GM19025 (cell line): ENCODE data around the gene CDK5RAP2.

ENCODE experiments used
- ATAC-seq: cut with Tn5 transposase; IDR thresholded peaks from one replicate; pipeline ENCODE4 v1.9.1; 2021; ENCODE audit warnings: mild to moderate bottlenecking, low read depth, moderate library complexity; ENCODE audit not compliant: unreplicated experiment

CDK5RAP2 gene

GRCh38 chr9:120372040-120372439, 207.9 kb downstream of the CDK5RAP2 start:
- no peak for ATAC-seq

- ATAC-seq = no peak
Measured at GRCh38 chr9:120369608-120370220, 210.3 kb downstream of the CDK5RAP2 start.

DNA sequence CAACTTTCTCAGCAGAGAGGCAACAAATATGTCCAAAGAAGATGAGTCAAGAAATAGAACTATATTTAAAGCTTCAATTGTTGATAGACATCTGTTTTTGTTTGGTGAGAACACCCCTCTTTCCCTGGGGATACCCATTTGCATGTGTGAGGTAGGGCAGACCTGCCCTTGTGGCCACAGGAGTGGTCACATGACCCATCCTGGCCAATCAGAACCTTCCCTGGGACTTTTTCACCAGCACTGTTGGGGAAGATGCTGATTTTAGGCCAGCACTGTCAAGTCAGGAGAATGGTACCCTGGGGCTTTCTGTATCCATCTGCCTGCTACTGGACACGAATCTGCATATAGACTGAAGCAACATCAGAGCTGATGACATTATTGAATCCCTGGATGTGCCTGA, 211.2 kb downstream of the CDK5RAP2 start:
- ATAC-seq = no peak

- no peak for ATAC-seq
Measured at GRCh38 chr9:120366644-120367019, 213.3 kb downstream of the CDK5RAP2 start.

GRCh38 chr9:120365386-120365785, 214.6 kb downstream of the CDK5RAP2 start:
- ATAC-seq = no peak

GRCh38 chr9:120363697-120364096, 216.3 kb downstream of the CDK5RAP2 start:
- ATAC-seq = no peak

GRCh38 chr9:120362446-120362845, 217.5 kb downstream of the CDK5RAP2 start:
- no peak for ATAC-seq

- ATAC-seq = no peak
Measured at GRCh38 chr9:120361551-120361950, 218.4 kb downstream of the CDK5RAP2 start.

GRCh38 chr9:120360510-120360909, 219.5 kb downstream of the CDK5RAP2 start:
- ATAC-seq = no peak

- ATAC-seq = no peak
Measured at GRCh38 chr9:120360046-120360445, 219.9 kb downstream of the CDK5RAP2 start.

DNA sequence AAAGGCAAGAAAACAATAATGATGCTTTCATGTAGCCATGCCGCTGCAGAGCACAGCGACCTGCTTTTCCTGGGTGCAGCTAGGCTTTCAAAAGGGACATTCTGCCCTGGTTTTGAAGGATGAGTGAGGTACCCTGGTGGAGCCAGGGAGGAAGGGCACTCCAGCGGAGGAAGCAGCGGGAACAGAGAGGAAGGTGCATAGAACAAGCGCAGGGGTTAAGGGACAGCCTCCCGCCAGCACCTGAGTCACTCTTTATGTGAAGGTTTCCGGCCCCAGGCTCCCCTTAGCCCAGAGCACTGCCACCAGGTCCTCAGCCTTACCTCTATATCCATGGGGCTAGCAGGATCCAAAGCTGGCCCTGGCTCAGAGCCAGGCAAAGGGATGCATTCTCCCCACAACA, 221.1 kb downstream of the CDK5RAP2 start:
- no peak for ATAC-seq

DNA sequence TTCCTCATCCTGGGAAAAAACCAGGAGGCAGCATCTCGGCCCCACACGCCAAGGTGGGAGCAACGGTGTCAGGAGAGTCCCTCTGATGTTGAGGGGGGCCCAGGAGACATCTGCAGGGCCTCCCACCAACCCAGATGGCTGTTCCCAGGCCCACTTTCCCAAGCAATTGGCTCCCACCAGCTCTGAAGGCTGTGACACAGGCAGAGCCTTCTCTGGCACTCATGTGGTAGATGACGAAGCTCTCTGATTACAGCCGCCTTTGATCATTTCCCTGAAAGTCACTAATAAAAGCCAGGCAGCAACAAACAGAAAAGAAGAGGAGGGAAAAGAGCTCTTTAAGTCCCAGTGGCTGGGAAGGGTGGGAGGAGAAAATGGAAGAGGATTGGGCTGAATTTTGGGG, 226.5 kb downstream of the CDK5RAP2 start:
- no peak for ATAC-seq

GRCh38 chr9:120351106-120351505, 228.9 kb downstream of the CDK5RAP2 start:
- ATAC-seq = no peak

GRCh38 chr9:120350596-120350995, 229.4 kb downstream of the CDK5RAP2 start:
- no peak for ATAC-seq

DNA sequence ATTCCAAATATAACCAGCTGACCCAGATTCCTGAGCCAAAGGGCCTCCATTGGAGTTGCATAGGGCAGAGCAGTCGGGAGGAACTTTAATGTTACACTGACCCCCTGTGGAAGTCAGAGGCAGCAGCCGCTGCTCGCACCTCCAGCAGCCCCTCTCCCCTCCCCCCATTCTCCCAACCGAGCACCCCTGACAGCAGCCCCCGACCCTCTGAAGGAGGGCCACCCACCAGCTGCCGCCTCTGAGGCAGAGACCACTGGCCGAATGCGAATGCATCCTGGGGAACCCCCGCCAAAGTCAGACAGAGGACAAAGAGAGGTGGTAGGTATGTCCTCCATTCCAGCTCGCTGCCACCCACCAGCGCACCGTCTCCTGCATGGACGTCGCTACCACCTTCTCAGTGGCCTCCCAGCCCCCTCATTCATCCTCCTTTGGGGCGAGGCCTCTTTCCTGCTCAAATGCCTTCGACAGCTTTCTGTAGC, 231.0 kb downstream of the CDK5RAP2 start:
- no peak for ATAC-seq

DNA sequence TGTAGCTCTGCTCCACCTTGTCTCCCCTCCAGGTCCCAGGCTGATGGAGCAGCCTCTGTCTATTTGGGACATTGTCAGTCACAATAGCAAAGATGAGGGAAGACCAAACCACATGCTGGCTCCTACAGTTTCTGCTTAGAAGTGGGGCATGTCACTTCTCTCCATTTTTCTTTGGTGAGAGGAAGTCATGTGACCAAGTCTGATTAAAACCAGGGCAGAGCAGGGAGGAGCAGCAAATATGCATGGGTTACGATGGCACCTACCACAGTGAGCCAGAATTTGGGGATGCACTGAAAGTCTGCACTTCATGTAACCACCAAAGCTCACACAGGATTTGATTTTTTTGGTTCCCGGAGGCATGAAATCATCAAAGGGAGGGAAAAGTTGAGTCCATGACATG, 234.6 kb downstream of the CDK5RAP2 start:
- ATAC-seq = no peak

DNA sequence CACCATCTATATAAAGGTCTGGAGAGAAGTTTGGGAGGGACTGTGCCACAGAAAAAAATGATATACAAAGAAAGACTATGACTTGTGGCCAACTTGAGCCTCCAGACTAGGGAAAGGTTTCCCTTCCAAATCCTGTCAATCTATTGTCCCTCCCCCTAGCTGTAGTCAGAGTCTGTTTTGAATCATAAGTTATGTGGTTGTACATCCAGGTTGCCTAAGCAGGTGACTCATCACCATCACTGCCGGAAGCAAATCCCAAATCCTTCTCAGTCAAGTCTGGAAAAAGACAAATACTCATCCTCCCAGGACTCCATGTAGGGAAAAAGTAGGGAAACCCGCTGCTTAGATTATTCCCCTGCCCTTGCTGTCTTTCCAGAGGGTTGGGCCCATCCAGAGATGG, 235.7 kb downstream of the CDK5RAP2 start:
- no peak for ATAC-seq

- no peak for ATAC-seq
Measured at GRCh38 chr9:120343416-120343815, 236.6 kb downstream of the CDK5RAP2 start.
